DOHH2 (cell line): ENCODE data around the gene DMBT1.

Experiments used
- H3F3A ChIP-seq: fragments of 200-600 bp; sonication (generic), shearing (Covaris generic); 2 replicates; pipeline ENCODE4 v1.6.0; 2016; ENCODE audit warnings: antibody characterized with exemption, mild to moderate bottlenecking; ENCODE audit not compliant: control insufficient read depth, insufficient read depth
- H3K27ac ChIP-seq: fragments of 200-600 bp; sonication (generic); 2 replicates; pipeline ENCODE4 v1.5.1; 2014; ENCODE audit warnings: low read depth, mild to moderate bottlenecking, low read length, moderate library complexity
- H3K27me3 ChIP-seq: fragments of 200-600 bp; sonication (generic); 2 replicates; pipeline ENCODE4 v1.6.1; 2014; ENCODE audit warnings: mild to moderate bottlenecking, low read length, mixed read lengths; ENCODE audit not compliant: control insufficient read depth
- H3K36me3 ChIP-seq: fragments of 200-600 bp; sonication (generic); 2 replicates; pipeline ENCODE4 v1.6.1; 2014; ENCODE audit warnings: mild to moderate bottlenecking, low read length, moderate library complexity, mixed read lengths; ENCODE audit not compliant: control insufficient read depth
- H3K4me1 ChIP-seq: fragments of 200-600 bp; sonication (generic); 2 replicates; pipeline ENCODE4 v1.6.1; 2014; ENCODE audit warnings: mild to moderate bottlenecking, low read length, mixed read lengths; ENCODE audit not compliant: control insufficient read depth
- H3K4me2 ChIP-seq: fragments of 200-600 bp; sonication (generic); 2 replicates; pipeline ENCODE4 v1.6.0; 2014; ENCODE audit warnings: mild to moderate bottlenecking, low read length, moderate library complexity
- H3K4me3 ChIP-seq: fragments of 200-600 bp; sonication (generic); 2 replicates; pipeline ENCODE4 v1.5.1; 2014; ENCODE audit warnings: mild to moderate bottlenecking, low read length, mixed read lengths
- H3K79me2 ChIP-seq: fragments of 200-600 bp; sonication (generic); 2 replicates; pipeline ENCODE4 v1.6.1; 2014; ENCODE audit warnings: mild to moderate bottlenecking, low read length, mixed read lengths; ENCODE audit not compliant: control insufficient read depth
- H3K9me2 ChIP-seq: fragments of 200-600 bp; sonication (generic); replicated peaks from 2 replicates; pipeline ENCODE4 v1.6.1; 2014; ENCODE audit warnings: mild to moderate bottlenecking, low read length, mixed read lengths; ENCODE audit not compliant: control insufficient read depth
- H3K9me3 ChIP-seq: fragments of 200-600 bp; sonication (generic); 2 replicates; pipeline ENCODE4 v1.6.1; 2014; ENCODE audit warnings: antibody characterized with exemption, low read length, mixed read lengths; ENCODE audit not compliant: control insufficient read depth, insufficient read depth
- H4K20me1 ChIP-seq: fragments of 200-600 bp; sonication (generic); 2 replicates; pipeline ENCODE4 v1.6.0; 2014; ENCODE audit warnings: low read depth, mild to moderate bottlenecking, antibody characterized with exemption, low read length, moderate library complexity; ENCODE audit not compliant: control insufficient read depth, insufficient read depth
- EZH2phosphoT487 ChIP-seq: fragments of 200-600 bp; sonication (generic); IDR thresholded peaks from 2 replicates; pipeline ENCODE4 v1.6.1; 2017; ENCODE audit warnings: borderline replicate concordance, mild to moderate bottlenecking, antibody characterized with exemption, low read length, moderate library complexity, mixed read lengths
- TF ChIP-seq, protein P1 (sequence below): fragments of 200-600 bp; sonication (generic); IDR thresholded peaks from one replicate; pipeline ENCODE4 v1.5.1; 2014; ENCODE audit warnings: antibody characterized with exemption, mild to moderate bottlenecking, low read depth, low read length; ENCODE audit not compliant: poor library complexity, severe bottlenecking

Gene DMBT1

DNA sequence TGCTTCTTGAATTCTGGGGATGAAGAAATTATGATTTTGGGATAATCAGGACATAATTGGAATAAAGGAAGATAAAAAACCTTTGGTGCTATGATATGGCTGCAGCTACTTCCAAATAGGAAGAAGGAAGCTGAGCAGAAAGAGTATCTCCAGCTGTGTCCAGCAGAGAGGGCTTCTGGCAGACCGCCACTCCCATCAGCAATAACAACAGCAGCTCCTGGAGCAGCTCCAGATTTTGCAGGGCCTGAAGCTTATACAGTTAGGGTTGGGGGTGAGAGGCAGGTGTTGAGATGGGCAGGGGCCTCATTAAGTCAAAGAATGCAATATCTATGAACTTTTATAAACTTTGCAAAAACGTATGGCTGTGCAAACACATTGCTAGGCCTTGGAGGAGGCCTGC lies 76.8 kb downstream of the DMBT1 start:
- Histone ChIP-seq H3K27me3 (no peaks in the 10 kb centered on the region), H3F3A (no peaks in the 10 kb centered on the region), H3K4me2 (no peak overlapping the region), H4K20me1 (no peaks in the 10 kb centered on the region), H3K36me3 (no peaks in the 10 kb centered on the region), H3K4me3 (no peak overlapping the region), H3K9me2 (no peaks in the 10 kb centered on the region), H3K4me1 (no peaks in the 10 kb centered on the region), H3K9me3 (no peaks in the 10 kb centered on the region), H3K79me2 (no peaks in the 10 kb centered on the region), H3K27ac (no peak overlapping the region)
- TF ChIP-seq, protein P1, sequence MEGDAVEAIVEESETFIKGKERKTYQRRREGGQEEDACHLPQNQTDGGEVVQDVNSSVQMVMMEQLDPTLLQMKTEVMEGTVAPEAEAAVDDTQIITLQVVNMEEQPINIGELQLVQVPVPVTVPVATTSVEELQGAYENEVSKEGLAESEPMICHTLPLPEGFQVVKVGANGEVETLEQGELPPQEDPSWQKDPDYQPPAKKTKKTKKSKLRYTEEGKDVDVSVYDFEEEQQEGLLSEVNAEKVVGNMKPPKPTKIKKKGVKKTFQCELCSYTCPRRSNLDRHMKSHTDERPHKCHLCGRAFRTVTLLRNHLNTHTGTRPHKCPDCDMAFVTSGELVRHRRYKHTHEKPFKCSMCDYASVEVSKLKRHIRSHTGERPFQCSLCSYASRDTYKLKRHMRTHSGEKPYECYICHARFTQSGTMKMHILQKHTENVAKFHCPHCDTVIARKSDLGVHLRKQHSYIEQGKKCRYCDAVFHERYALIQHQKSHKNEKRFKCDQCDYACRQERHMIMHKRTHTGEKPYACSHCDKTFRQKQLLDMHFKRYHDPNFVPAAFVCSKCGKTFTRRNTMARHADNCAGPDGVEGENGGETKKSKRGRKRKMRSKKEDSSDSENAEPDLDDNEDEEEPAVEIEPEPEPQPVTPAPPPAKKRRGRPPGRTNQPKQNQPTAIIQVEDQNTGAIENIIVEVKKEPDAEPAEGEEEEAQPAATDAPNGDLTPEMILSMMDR: no peak
- TF ChIP-seq EZH2phosphoT487: no peak

DNA sequence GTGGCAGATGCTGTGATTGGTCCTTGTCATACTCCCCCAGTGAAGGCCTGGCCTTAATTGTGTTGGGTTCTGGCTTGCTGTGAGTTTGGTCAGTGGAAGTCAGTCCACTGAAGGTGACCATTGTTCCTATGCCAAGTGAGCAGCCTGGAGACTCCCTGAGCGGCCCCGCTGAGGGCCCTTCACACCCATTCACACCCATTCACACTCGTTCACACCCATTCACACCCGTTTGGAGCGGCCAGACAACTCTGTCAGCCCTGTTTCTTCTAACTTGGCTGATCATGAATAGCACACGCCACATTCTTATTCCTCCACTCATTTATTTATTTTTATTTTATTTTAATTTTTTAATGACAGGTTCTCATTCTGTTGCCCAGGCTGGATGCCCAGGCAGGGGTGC lies 77.6 kb downstream of the DMBT1 start:
- H3K36me3 ChIP-seq: no peaks in the 10 kb centered on the region
- no peak overlapping the region for H3K4me2 ChIP-seq
- H3F3A ChIP-seq: no peaks in the 10 kb centered on the region
- H3K4me3 ChIP-seq: no peak overlapping the region
- no peaks in the 10 kb centered on the region for H3K27me3 ChIP-seq
- no peaks in the 10 kb centered on the region for H3K4me1 ChIP-seq
- H4K20me1 ChIP-seq: no peaks in the 10 kb centered on the region
- no peaks in the 10 kb centered on the region for H3K9me3 ChIP-seq
- no peaks in the 10 kb centered on the region for H3K9me2 ChIP-seq
- TF ChIP-seq EZH2phosphoT487: no peak
- TF ChIP-seq, protein P1: no peak
- no peaks in the 10 kb centered on the region for H3K79me2 ChIP-seq
- H3K27ac ChIP-seq: no peak overlapping the region

DNA sequence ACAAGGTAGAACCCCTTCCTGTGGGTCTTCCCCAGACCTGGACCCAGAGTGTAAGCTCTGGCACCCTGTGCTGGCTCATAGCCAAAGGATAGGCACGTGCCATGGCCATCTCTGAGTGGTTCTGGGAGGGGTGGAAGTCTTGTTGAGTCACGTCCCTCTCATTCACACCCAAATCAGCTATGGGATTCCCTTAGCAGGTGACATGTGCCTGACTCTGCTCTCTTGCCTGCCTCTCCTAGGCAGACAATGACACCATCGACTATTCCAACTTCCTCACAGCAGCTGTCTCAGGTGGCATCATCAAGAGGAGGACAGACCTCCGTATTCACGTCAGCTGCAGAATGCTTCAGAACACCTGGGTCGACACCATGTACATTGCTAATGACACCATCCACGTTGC lies 79.2 kb downstream of the DMBT1 start:
- no peaks in the 10 kb centered on the region for H3K9me3 ChIP-seq
- H4K20me1 ChIP-seq: no peaks in the 10 kb centered on the region
- no peaks in the 10 kb centered on the region for H3F3A ChIP-seq
- H3K4me2 ChIP-seq: no peak overlapping the region
- no peaks in the 10 kb centered on the region for H3K27me3 ChIP-seq
- no peaks in the 10 kb centered on the region for H3K4me1 ChIP-seq
- no peaks in the 10 kb centered on the region for H3K79me2 ChIP-seq
- no peak overlapping the region for H3K4me3 ChIP-seq
- no peak overlapping the region for H3K27ac ChIP-seq
- H3K36me3 ChIP-seq: no peaks in the 10 kb centered on the region
- TF ChIP-seq, protein P1: no peak
- TF ChIP-seq EZH2phosphoT487: no peak
- H3K9me2 ChIP-seq: no peaks in the 10 kb centered on the region

DNA sequence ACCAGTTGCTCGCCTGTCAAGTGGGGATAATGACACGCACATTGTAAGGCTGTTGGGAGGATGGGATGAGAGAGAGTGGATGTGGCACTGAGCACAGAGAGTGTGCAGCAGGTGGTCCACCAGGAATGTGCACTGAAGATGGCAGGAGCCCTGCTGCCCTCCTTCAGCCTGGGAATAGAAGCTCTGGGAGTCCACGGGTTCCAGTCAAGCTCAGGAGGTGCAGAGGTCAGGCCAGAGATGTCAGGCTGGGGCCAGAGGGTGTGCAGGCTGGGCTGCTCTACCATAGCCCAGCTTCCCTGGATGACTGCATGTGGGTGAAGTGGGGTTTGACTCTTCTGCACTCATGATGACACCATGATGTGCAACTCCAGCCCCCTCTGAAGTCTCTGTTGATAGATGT lies 80.4 kb downstream of the DMBT1 start:
- TF ChIP-seq, protein P1: no peak
- no peak for TF ChIP-seq EZH2phosphoT487
- H3K4me2 ChIP-seq: no peak overlapping the region

More for the DNA sequence above, 80.4 kb downstream of the DMBT1 start:
- no peaks in the 10 kb centered on the region for H3K36me3 ChIP-seq
- H3F3A ChIP-seq: no peaks in the 10 kb centered on the region
- no peaks in the 10 kb centered on the region for H3K27me3 ChIP-seq
- no peaks in the 10 kb centered on the region for H3K9me2 ChIP-seq
- no peaks in the 10 kb centered on the region for H3K4me1 ChIP-seq
- H4K20me1 ChIP-seq: no peaks in the 10 kb centered on the region
- H3K9me3 ChIP-seq: no peaks in the 10 kb centered on the region
- no peak overlapping the region for H3K4me3 ChIP-seq
- no peaks in the 10 kb centered on the region for H3K79me2 ChIP-seq
- no peak overlapping the region for H3K27ac ChIP-seq
